Skeletal muscle tissue (tissue), 4 donors: ENCODE results near the gene CENPP. TPM values are rescaled to one million over a fixed set of nuclear protein-coding genes. Genes with fewer than 3 reads are reported as not detected.

Experiments
- H3K27ac ChIP-seq: one replicate; pipeline ENCODE4 v1.7.0; 2013; ENCODE audit warnings: mild to moderate bottlenecking, low read depth, low read length, inconsistent platforms
- H3K27me3 ChIP-seq, 3 donors: one replicate each; pipeline ENCODE4 v1.7.0; 2013; ENCODE audit warnings: low read length in 3 of 3; ENCODE audit not compliant: control insufficient read depth in 3 of 3, insufficient read depth in 3 of 3
- H3K36me3 ChIP-seq, 3 donors: one replicate each; pipeline ENCODE4 v1.7.0; 2013; ENCODE audit warnings: low read length in 3 of 3; ENCODE audit not compliant: control insufficient read depth in 3 of 3, insufficient read depth in 3 of 3
- H3K4me1 ChIP-seq, 3 donors: one replicate each; pipeline ENCODE4 v1.7.0; 2013; ENCODE audit warnings: low read length in 3 of 3, mild to moderate bottlenecking in 3 of 3; ENCODE audit not compliant: control insufficient read depth in 3 of 3, insufficient read depth in 3 of 3
- H3K4me3 ChIP-seq, 3 donors: one replicate each; pipeline ENCODE4 v1.7.0; 2013; ENCODE audit warnings: low read length in 3 of 3
- H3K9ac ChIP-seq, 3 donors: one replicate each; pipeline ENCODE4 v1.7.0; 2013; ENCODE audit warnings: low read length in 3 of 3, mild to moderate bottlenecking in 3 of 3, moderate library complexity in 2 of 3, low read depth in 1 of 3
- H3K9me3 ChIP-seq, 3 donors: one replicate each; pipeline ENCODE4 v1.7.0; 2013; ENCODE audit warnings: low read length in 3 of 3; ENCODE audit not compliant: control insufficient read depth in 3 of 3
- total RNA-seq: library from RNA; depleted of rRNA; stranded (reverse); fragments of >200 nt; gene quantifications from one replicate; pipeline ENCODE4 v1.2.3, GENCODE V29; 2014
- donor health status: Osteomylitis.

Gene CENPP
- total RNA-seq, 1 donor from 2014 or later, result 15.7 TPM

GRCh38 chr9:92480986-92481633 is 155.4 kb downstream of the CENPP start:
- H3K27ac ChIP-seq, result peak overlapping the region; percentile 66
- peak overlapping the region in 1 of 3 donors; percentile 68 for H3K4me3 ChIP-seq
- no peaks in the 10 kb centered on the region for H3K9me3 ChIP-seq
- H3K36me3 ChIP-seq, result no peaks in the 10 kb centered on the region
- H3K4me1 ChIP-seq, result peaks cover 4 to 14% (median 8%) of the 10 kb centered on the region in 3 donors
- H3K27me3 ChIP-seq, result no peaks in the 10 kb centered on the region
- H3K9ac ChIP-seq, result peak overlapping the region; percentile 10 to 52 (median 20)

GRCh38 chr9:92482329-92482728 is 156.6 kb downstream of the CENPP start, which contains the start of gene ASPN:
TSS of gene ASPN (minus strand) at chr9:92482506.
- peak within 1 kb of the TSS in 1 of 3 donors; percentile 68 for H3K4me3 ChIP-seq
- H3K36me3 ChIP-seq, result no peaks in the 10 kb centered on the region
- H3K9ac ChIP-seq, result peak within 1 kb of the TSS in 2 of 3 donors; percentile 20 to 63
- peak within 1 kb of the TSS; percentile 31 for H3K27ac ChIP-seq
- no peaks in the 10 kb centered on the region for H3K9me3 ChIP-seq
- peaks cover 4 to 14% (median 8%) of the 10 kb centered on the region in 3 donors for H3K4me1 ChIP-seq
- no peaks in the 10 kb centered on the region for H3K27me3 ChIP-seq

- Histone ChIP-seq H3K36me3 (no peaks in the 10 kb centered on the region), H3K9me3 (no peaks in the 10 kb centered on the region), H3K27me3 (no peaks in the 10 kb centered on the region), H3K27ac (no peak overlapping the region), H3K9ac (no peak overlapping the region), H3K4me1 (peaks cover 4 to 14% (median 8%) of the 10 kb centered on the region in 3 donors), H3K4me3 (no peak overlapping the region)
These were observed 157.1 kb downstream of the CENPP start for GRCh38 chr9:92482805-92483204.

GRCh38 chr9:92483627-92484545 is 158.1 kb downstream of the CENPP start:
- peak overlapping the region; percentile 31 for H3K27ac ChIP-seq

GRCh38 chr9:92484563-92484962 is 158.8 kb downstream of the CENPP start:
- Histone ChIP-seq H3K36me3 (no peaks in the 10 kb centered on the region), H3K4me3 (no peak overlapping the region), H3K27me3 (no peaks in the 10 kb centered on the region), H3K9ac (no peak overlapping the region), H3K9me3 (no peaks in the 10 kb centered on the region), H3K27ac (no peak overlapping the region), H3K4me1 (peaks cover under 1 to 10% (median 4%) of the 10 kb centered on the region in 3 donors)

More at GRCh38 chr9:92483627-92484545, 158.1 kb downstream of the CENPP start:
- Histone ChIP-seq H3K9me3 (no peaks in the 10 kb centered on the region), H3K4me3 (no peak overlapping the region), H3K36me3 (no peaks in the 10 kb centered on the region), H3K9ac (no peak overlapping the region), H3K4me1 (peaks cover 4 to 13% (median 6%) of the 10 kb centered on the region in 3 donors), H3K27me3 (no peaks in the 10 kb centered on the region)

- Histone ChIP-seq H3K4me3 (no peak overlapping the region), H3K9me3 (no peaks in the 10 kb centered on the region), H3K36me3 (no peaks in the 10 kb centered on the region), H3K4me1 (peaks cover 0 to 2% (median 0%) of the 10 kb centered on the region in 3 donors), H3K27ac (no peak overlapping the region), H3K9ac (no peak overlapping the region), H3K27me3 (no peaks in the 10 kb centered on the region)
These were observed 160.6 kb downstream of the CENPP start for GRCh38 chr9:92486371-92486770.

- Histone ChIP-seq H3K36me3 (no peaks in the 10 kb centered on the region), H3K9me3 (no peaks in the 10 kb centered on the region), H3K27ac (peak overlapping the region; percentile 50), H3K9ac (no peak overlapping the region), H3K4me1 (peaks cover 0 to 2% (median 0%) of the 10 kb centered on the region in 3 donors), H3K4me3 (no peak overlapping the region), H3K27me3 (no peaks in the 10 kb centered on the region)
These were observed 163.2 kb downstream of the CENPP start for GRCh38 chr9:92488681-92489550.

- Histone ChIP-seq H3K9ac (no peak overlapping the region), H3K27me3 (no peaks in the 10 kb centered on the region), H3K9me3 (no peaks in the 10 kb centered on the region), H3K36me3 (no peaks in the 10 kb centered on the region), H3K27ac (no peak overlapping the region), H3K4me3 (no peak overlapping the region), H3K4me1 (peaks cover 0 to 2% (median 0%) of the 10 kb centered on the region in 3 donors)
These were observed 167.1 kb downstream of the CENPP start for GRCh38 chr9:92492781-92493401.

GRCh38 chr9:92493749-92494387 is 168.1 kb downstream of the CENPP start:
- no peak overlapping the region for H3K27ac ChIP-seq
- peaks cover 0 to 2% (median 0%) of the 10 kb centered on the region in 3 donors for H3K4me1 ChIP-seq
- H3K27me3 ChIP-seq, result no peaks in the 10 kb centered on the region
- H3K9me3 ChIP-seq, result no peaks in the 10 kb centered on the region
- H3K36me3 ChIP-seq, result no peaks in the 10 kb centered on the region
- no peak overlapping the region for H3K9ac ChIP-seq
- H3K4me3 ChIP-seq, result no peak overlapping the region
